H1 (cell line): ENCODE results near the gene YY1AP1. TPM values are rescaled to one million over a fixed set of nuclear protein-coding genes. Genes with fewer than 3 reads are reported as not detected.

Experiments
- CTCF ChIP-seq, 3 experiments: IDR thresholded peaks; 1 replicate in 2 of 3; 2 replicates in 1 of 3; pipeline versions ENCODE4 v1.5.1 to v1.6.1; 2011; ENCODE audit warnings: low read length in 3 of 3, mild to moderate bottlenecking in 3 of 3, inconsistent platforms in 2 of 3, low read depth in 1 of 3, moderate library complexity in 1 of 3; ENCODE audit not compliant: insufficient read depth in 1 of 3; ENCODE audit errors: control extremely low read depth in 1 of 3
- polyA plus RNA-seq, 7 experiments: library from polyadenylated mRNA; depleted of rRNA in 3 of 7; stranded (reverse) in 5 of 7; unstranded in 2 of 7; fragments of >200 nt in 5 of 7; fragments of 200-250 nt in 2 of 7; gene quantifications; 1 replicate in 5 of 7; 2 replicates in 1 of 7; 4 replicates in 1 of 7; pipeline versions ENCODE4 v1.2.1 to v1.2.3, GENCODE V29; 2011 to 2013; ENCODE audit warnings: missing spikeins in 2 of 7, mixed read lengths in 2 of 7
- total RNA-seq: library from RNA; stranded (reverse); fragmentation: NEBNext Ultra II Directional; extraction: Animal tissue kit (Norgen Biotek cat#: 25700); gene quantifications from 2 replicates; pipeline ENCODE4 v1.2.1, GENCODE V29; 2021

Gene YY1AP1
- total and polyA plus RNA-seq, 2 of the 8 experiments (the other 6 are each of a cell fraction or from before 2014, with no cell fraction given) = 44.2 to 48.6 TPM

- no peak for TF ChIP-seq CTCF (IDR thresholded peaks at IDR 0.05; ENCODE audit: control extremely low read depth in 1 of 3, insufficient read depth in 1 of 3, low read depth in 1 of 3, low read length in 3 of 3)
Observed at GRCh38 chr1:155649676-155650075, 38.9 kb downstream of the YY1AP1 start (continued).
